Spleen (tissue), 11 donors: ENCODE measurements around the gene PRKRIP1. TPM values are rescaled to one million over a fixed set of nuclear protein-coding genes. Genes with fewer than 3 reads are reported as not detected.

Source experiments
- DNase-seq: peaks from one replicate; pipeline ENCODE4 v3.0.0-alpha.2; 2020
- H3K27ac ChIP-seq, 8 donors: fragments of 200-600 bp; sonication (generic) in 7 of 8; 1 replicate in 4 of 8; 2 replicates in 4 of 8; pipeline versions ENCODE4 v1.5.0 to v1.8.0; 2016 to 2021; ENCODE audit warnings: inconsistent platforms in 4 of 8, mild to moderate bottlenecking in 4 of 8, moderate library complexity in 1 of 8
- H3K27me3 ChIP-seq, 7 donors: fragments of 200-600 bp; sonication (generic) in 6 of 7; replicated peaks in 1 of 7; 1 replicate in 4 of 7; 2 replicates in 3 of 7; pipeline versions ENCODE4 v1.5.0 to v1.8.0; 2016 to 2021; ENCODE audit warnings: inconsistent platforms in 3 of 7, mild to moderate bottlenecking in 1 of 7
- H3K36me3 ChIP-seq, 6 donors: fragments of 200-600 bp; sonication (generic) in 5 of 6; 1 replicate in 4 of 6; 2 replicates in 2 of 6; pipeline versions ENCODE4 v1.5.0 to v1.8.0; 2016 to 2021; ENCODE audit warnings: inconsistent platforms in 2 of 6
- H3K4me1 ChIP-seq, 6 donors: fragments of 200-600 bp; sonication (generic) in 5 of 6; 1 replicate in 3 of 6; 2 replicates in 3 of 6; pipeline versions ENCODE4 v1.5.0 to v1.8.0; 2016 to 2021; ENCODE audit warnings: inconsistent platforms in 3 of 6
- H3K4me3 ChIP-seq, 8 donors: fragments of 200-600 bp; sonication (generic) in 7 of 8; 1 replicate in 4 of 8; 2 replicates in 4 of 8; pipeline versions ENCODE4 v1.5.0 to v1.8.0; 2016 to 2021; ENCODE audit warnings: inconsistent platforms in 4 of 8, mild to moderate bottlenecking in 4 of 8, moderate library complexity in 2 of 8
- H3K9me3 ChIP-seq, 8 donors: fragments of 200-600 bp; sonication (generic) in 7 of 8; 1 replicate in 4 of 8; 2 replicates in 4 of 8; pipeline versions ENCODE4 v1.5.0 to v1.8.0; 2016 to 2021; ENCODE audit warnings: inconsistent platforms in 4 of 8
- POLR2A ChIP-seq, 3 donors: fragments of 450-650 bp; IDR thresholded peaks; one replicate each; pipeline ENCODE4 v1.5.1; 2017; ENCODE audit warnings: antibody characterized with exemption in 3 of 3, mild to moderate bottlenecking in 1 of 3
- POLR2AphosphoS5 ChIP-seq, 3 donors: sonication (generic); formaldehyde crosslinking; IDR thresholded peaks; one replicate each; pipeline ENCODE4 v1.5.1; 2017; ENCODE audit warnings: antibody characterized with exemption in 3 of 3
- WGBS, 5 donors: extraction: QIAGEN DNeasy Blood & Tissue Kit in 3 of 5; methylation state at CpG; one replicate each; pipeline versions ENCODE4 v1.1.5 to v1.1.7; 2013 to 2018; 5-methylcytosine and 5-hydroxymethylcytosine counted together
- intact Hi-C: fragments of 100-400 bp; cut with DNase I; formaldehyde crosslinking; loops from one replicate; pipeline ENCODE4 v1.15.0; 2023; ENCODE audit warnings: low total_unique reads
- polyA plus RNA-seq, 3 donors: library from polyadenylated mRNA; stranded (reverse); fragments of 200-250 nt; gene quantifications; one replicate each; pipeline ENCODE4 v1.2.1, GENCODE V29; 2013
- total RNA-seq, 7 donors: library from RNA; depleted of rRNA in 3 of 7; stranded (reverse); fragments of >200 nt in 3 of 7; fragmentation: NEBNext Ultra II Directional in 4 of 7; extraction: Animal tissue kit (Norgen Biotek cat#: 25700) in 4 of 7; gene quantifications; one replicate each; pipeline versions ENCODE4 v1.1.0 to v1.2.1, GENCODE V29; 2016 to 2021
- TF ChIP-seq, protein P1 (sequence below), 11 experiments: fragments of 200-600 bp in 7 of 11; fragments of 450-650 bp in 4 of 11; sonication (generic) in 4 of 11; IDR thresholded peaks in 8 of 11; conservative IDR thresholded peaks in 3 of 11; 1 replicate in 7 of 11; 2 replicates in 4 of 11; pipeline versions ENCODE4 v1.4.0 to v1.8.0; 2016 to 2021; ENCODE audit warnings: antibody characterized with exemption in 11 of 11, inconsistent platforms in 4 of 11, mild to moderate bottlenecking in 1 of 11
- donor health status: healthy with polysubstance abuse.
- donor health status: DM: no; HTN: no; CAD: no; lungs with moderate emphysema.
- donor health status: DM: no; HTN: no; CAD: no.
- donor health status: Bipolar disorder and iron deficiency.
- donor health status: healthy.
- donor health status: DM: no; HTN: no; CAD: no.
- donor health status: DM: yes; HTN: yes; CAD: no.

The PRKRIP1 gene
- total and polyA plus RNA-seq, 10 donors = 25.0 to 45.7 (median 30.4) TPM

DNA sequence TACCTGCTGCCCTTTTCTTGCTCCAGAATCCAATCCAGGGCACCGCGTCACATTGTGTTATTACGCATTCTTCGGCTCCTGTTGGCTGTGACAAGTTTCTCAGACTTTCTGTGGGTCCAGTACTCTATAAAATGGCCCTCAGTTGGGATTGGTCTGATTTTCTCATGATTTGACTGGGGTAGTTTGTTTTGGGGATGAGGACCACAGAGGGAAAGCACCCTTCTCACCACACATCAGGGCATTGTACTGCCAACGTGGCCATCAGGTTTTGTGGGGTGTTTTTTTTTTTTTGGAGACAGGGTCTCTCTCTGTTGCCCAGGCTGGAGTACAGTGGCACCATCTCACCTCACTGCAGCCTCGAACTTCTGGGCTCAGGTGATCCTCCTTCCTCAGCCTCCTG is 20.2 kb downstream of the PRKRIP1 start:
- Histone ChIP-seq H3K4me1 (peaks cover 39 to 98% (median 81%) of the 10 kb centered on the region in 6 donors), H3K27ac (peak overlapping the region; percentile 75 to 99 (median 86)), H3K9me3 (no peaks in the 10 kb centered on the region), H3K36me3 (peaks cover 0 to 86% (median 10%) of the 10 kb centered on the region in 6 donors), H3K27me3 (no peaks in the 10 kb centered on the region), H3K4me3 (peak overlapping the region in 1 of 8 donors; percentile 52)
- TF ChIP-seq, protein P1, sequence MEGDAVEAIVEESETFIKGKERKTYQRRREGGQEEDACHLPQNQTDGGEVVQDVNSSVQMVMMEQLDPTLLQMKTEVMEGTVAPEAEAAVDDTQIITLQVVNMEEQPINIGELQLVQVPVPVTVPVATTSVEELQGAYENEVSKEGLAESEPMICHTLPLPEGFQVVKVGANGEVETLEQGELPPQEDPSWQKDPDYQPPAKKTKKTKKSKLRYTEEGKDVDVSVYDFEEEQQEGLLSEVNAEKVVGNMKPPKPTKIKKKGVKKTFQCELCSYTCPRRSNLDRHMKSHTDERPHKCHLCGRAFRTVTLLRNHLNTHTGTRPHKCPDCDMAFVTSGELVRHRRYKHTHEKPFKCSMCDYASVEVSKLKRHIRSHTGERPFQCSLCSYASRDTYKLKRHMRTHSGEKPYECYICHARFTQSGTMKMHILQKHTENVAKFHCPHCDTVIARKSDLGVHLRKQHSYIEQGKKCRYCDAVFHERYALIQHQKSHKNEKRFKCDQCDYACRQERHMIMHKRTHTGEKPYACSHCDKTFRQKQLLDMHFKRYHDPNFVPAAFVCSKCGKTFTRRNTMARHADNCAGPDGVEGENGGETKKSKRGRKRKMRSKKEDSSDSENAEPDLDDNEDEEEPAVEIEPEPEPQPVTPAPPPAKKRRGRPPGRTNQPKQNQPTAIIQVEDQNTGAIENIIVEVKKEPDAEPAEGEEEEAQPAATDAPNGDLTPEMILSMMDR (IDR thresholded peaks at IDR 0.05 in 8 of 11, conservative IDR thresholded peaks at IDR 0.05 in 3 of 11) = no peak
- TF ChIP-seq POLR2AphosphoS5 (IDR thresholded peaks at IDR 0.05) (no peak), POLR2A (IDR thresholded peaks at IDR 0.05) (no peak)
- WGBS, 5 donors = 81 to 84% (median 82%) methylated on average over 6 of the region's 6 CpGs
- DNase-seq = no peak
- intact Hi-C loops = no loop called here

DNA sequence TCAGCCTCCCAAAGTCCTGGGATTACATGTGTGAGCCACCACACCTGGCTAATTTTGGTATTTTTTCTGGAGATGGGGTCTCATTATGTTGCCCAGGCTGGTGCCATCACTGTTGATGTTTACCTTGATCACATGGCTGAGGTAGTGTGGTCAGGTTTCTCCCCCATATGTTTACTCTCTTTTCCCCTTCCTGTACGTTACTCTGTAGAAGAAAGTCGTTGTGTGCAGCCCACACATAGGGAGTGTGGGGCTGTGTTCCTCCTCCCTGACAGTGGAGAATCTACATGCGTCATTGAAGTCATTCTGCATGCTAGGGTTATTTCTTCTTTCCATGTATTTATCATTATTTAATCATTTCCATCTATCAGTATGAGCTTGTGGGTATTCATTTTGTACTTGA is 20.9 kb downstream of the PRKRIP1 start:
- intact Hi-C loops = no loop called here
- peaks cover 0 to 86% (median 7%) of the 10 kb centered on the region in 6 donors for H3K36me3 ChIP-seq
- no peaks in the 10 kb centered on the region for H3K27me3 ChIP-seq
- H3K27ac ChIP-seq = peak overlapping the region; percentile 34 to 99 (median 86)
- H3K9me3 ChIP-seq = no peaks in the 10 kb centered on the region
- H3K4me3 ChIP-seq = no peak overlapping the region
- TF ChIP-seq POLR2A (IDR thresholded peaks at IDR 0.05) (no peak), POLR2AphosphoS5 (IDR thresholded peaks at IDR 0.05) (peak in 1 of 3 donors; percentile 40)
- no peak for DNase-seq
- peaks cover 39 to 100% (median 86%) of the 10 kb centered on the region in 6 donors for H3K4me1 ChIP-seq
- WGBS, 5 donors = 45 to 60% (median 48%) methylated on average over 3 of the region's 3 CpGs

DNA sequence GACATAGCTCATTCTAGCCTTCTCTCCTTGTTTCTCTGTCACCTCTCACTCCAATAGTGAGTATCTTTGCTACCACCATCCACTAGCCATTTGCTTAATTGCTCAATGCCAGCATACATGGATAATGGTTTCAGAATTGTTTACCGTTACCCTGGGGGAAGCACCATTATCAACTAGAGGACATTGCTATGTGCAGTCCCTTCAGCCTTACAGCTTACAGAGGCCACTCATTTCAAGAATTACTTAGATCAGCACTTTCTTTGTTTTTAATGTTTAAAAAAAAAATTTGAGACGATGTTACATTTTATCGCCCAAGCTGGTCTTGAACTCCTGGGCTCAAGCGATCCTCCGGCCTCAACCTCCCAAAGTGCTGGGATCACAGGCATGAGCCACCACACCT is 22.4 kb downstream of the PRKRIP1 start:
- WGBS, 5 donors = 84 to 94% (median 89%) methylated on average over 5 of the region's 5 CpGs
- peak; percentile 51 for DNase-seq
- Histone ChIP-seq H3K4me1 (peaks cover 34 to 100% (median 79%) of the 10 kb centered on the region in 6 donors), H3K27ac (peak overlapping the region in 7 of 8 donors; percentile 20 to 99 (median 86)), H3K4me3 (no peak overlapping the region), H3K36me3 (peaks cover 0 to 86% (median 4%) of the 10 kb centered on the region in 6 donors), H3K9me3 (no peaks in the 10 kb centered on the region), H3K27me3 (no peaks in the 10 kb centered on the region)
- TF ChIP-seq POLR2AphosphoS5 (IDR thresholded peaks at IDR 0.05) (no peak), POLR2A (IDR thresholded peaks at IDR 0.05) (no peak)
- TF ChIP-seq, protein P1 (IDR thresholded peaks at IDR 0.05 in 8 of 11, conservative IDR thresholded peaks at IDR 0.05 in 3 of 11) = no peak
- intact Hi-C loops = no loop called here

DNA sequence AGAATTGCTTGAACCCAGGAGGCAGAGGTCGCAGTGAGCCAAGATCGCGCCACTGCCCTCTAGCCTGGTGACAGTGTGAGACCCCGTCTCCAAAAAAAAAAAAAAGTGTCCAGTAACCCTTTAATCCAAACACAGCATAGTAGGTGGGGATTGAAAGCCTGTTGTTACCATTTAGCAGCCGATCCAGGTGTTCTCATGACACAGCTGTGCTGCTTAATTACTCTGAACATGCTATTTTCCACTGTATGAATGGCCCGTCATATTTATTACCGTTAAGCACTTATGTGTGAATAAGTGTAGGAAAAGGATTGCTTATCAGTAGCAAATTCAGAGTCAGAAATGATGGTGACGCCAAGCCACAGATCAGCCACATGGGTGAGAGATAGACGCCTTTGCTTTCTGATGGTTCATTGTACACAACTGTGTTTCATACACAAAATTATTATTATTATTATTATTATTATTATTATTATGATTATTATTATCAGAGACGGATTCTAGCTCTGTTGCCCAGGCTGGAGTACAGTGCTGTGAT is 25.6 kb downstream of the PRKRIP1 start:
- WGBS, 5 donors = 87 to 92% (median 91%) methylated on average over 10 of the region's 10 CpGs
- TF ChIP-seq, protein P1 (IDR thresholded peaks at IDR 0.05 in 8 of 11, conservative IDR thresholded peaks at IDR 0.05 in 3 of 11) = no peak
- TF ChIP-seq POLR2A (IDR thresholded peaks at IDR 0.05) = no peak
- no peak for TF ChIP-seq POLR2AphosphoS5 (IDR thresholded peaks at IDR 0.05)
- DNase-seq = no peak
- H3K27me3 ChIP-seq = no peaks in the 10 kb centered on the region
- no peaks in the 10 kb centered on the region for H3K9me3 ChIP-seq
- H3K36me3 ChIP-seq = peaks cover 0 to 81% (median 12%) of the 10 kb centered on the region in 6 donors
- H3K4me1 ChIP-seq = peaks cover 39 to 100% (median 89%) of the 10 kb centered on the region in 6 donors
- intact Hi-C loops = no loop called here
- H3K4me3 ChIP-seq = peak overlapping the region in 1 of 8 donors; percentile 51
- H3K27ac ChIP-seq = peak overlapping the region; percentile 59 to 99 (median 86)
